Cardiac fibroblast (primary cell): Measurements from ENCODE around the gene FOXF1.

Experiments used
- DNase-seq, 2 donors: peaks; one replicate each; pipeline versions ENCODE4 v3.0.0 to v3.0.0-alpha.2; 2010; ENCODE audit warnings: low read depth in 2 of 2
- H3K4me3 ChIP-seq, 2 donors: replicated peaks in 1 of 2; 1 replicate in 1 of 2; 2 replicates in 1 of 2; pipeline ENCODE4 v1.5.1; 2011; ENCODE audit warnings: low read depth in 2 of 2, low read length in 2 of 2, mild to moderate bottlenecking in 2 of 2, moderate library complexity in 1 of 2
- CTCF ChIP-seq: IDR thresholded peaks from one replicate; pipeline ENCODE4 v1.5.1; 2011; ENCODE audit warnings: low read depth, mild to moderate bottlenecking, low read length, inconsistent platforms

Gene FOXF1

GRCh38 chr16:86533767-86534351 lies 23.5 kb downstream of the FOXF1 start:
- no peak for DNase-seq
- TF ChIP-seq CTCF, result no peak
- no peak overlapping the region for H3K4me3 ChIP-seq

- TF ChIP-seq CTCF, result no peak
- no peak overlapping the region for H3K4me3 ChIP-seq
- DNase-seq, result no peak
Measured at GRCh38 chr16:86534779-86535615, 24.7 kb downstream of the FOXF1 start.

- TF ChIP-seq CTCF, result no peak
Measured at GRCh38 chr16:86536621-86537020, 26.3 kb downstream of the FOXF1 start.

GRCh38 chr16:86537486-86537885 lies 27.2 kb downstream of the FOXF1 start:
- DNase-seq, result no peak
- no peak for TF ChIP-seq CTCF
- H3K4me3 ChIP-seq, result no peak overlapping the region

More at GRCh38 chr16:86536621-86537020, 26.3 kb downstream of the FOXF1 start:
- DNase-seq, result no peak
- H3K4me3 ChIP-seq, result no peak overlapping the region

GRCh38 chr16:86538196-86538780 lies 28.0 kb downstream of the FOXF1 start:
- no peak for DNase-seq
- H3K4me3 ChIP-seq, result no peak overlapping the region
- no peak for TF ChIP-seq CTCF

- no peak overlapping the region for H3K4me3 ChIP-seq
- no peak for TF ChIP-seq CTCF
- no peak for DNase-seq
Measured at GRCh38 chr16:86540894-86541293, 30.6 kb downstream of the FOXF1 start.
